Measurements from ENCODE around the gene MEGF11. TPM values are rescaled to one million over a fixed set of nuclear protein-coding genes. Genes with fewer than 3 reads are reported as not detected.

MEGF11 gene
- total RNA-seq, 1 experiment from 2014 or later = 1.2 TPM

- Mint-ChIP-seq H3K9me3 (peaks cover 32 to 34% of the 10 kb centered on the region in 2 experiments), H3K27me3 (ENCODE audit: low read depth) (peaks cover 8% of the 10 kb centered on the region), H3K4me1 (peaks cover 34 to 44% of the 10 kb centered on the region in 2 experiments), H3K27ac (no peak overlapping the region), H3K4me3 (no peak overlapping the region), H3K36me3 (ENCODE audit: insufficient read depth in 1 of 3, low read depth in 3 of 3) (peaks cover 15 to 32% (median 19%) of the 10 kb centered on the region in 3 experiments)
- no peak overlapping the region for H4K8ac ChIP-seq (replicated peaks; ENCODE audit: insufficient read length, low read depth, low read length)
- H3K4ac ChIP-seq (ENCODE audit: low read depth, low read length) = no peak overlapping the region
- no peak overlapping the region for H3K9ac ChIP-seq (ENCODE audit: extremely low read depth, insufficient read length, low read length)
- no peak overlapping the region for H2BK20ac ChIP-seq (ENCODE audit: low read depth, low read length, poor library complexity, severe bottlenecking)
- no peaks in the 10 kb centered on the region for H4K20me1 ChIP-seq (ENCODE audit: control insufficient read depth, insufficient read depth, insufficient read length)
- H3K4me2 ChIP-seq (ENCODE audit: insufficient read depth, insufficient read length, low read length) = no peak overlapping the region
- TF ChIP-seq CTCF (conservative IDR thresholded peaks at IDR 0.05) = no peak
- H4K5ac ChIP-seq (ENCODE audit: insufficient read length, low read depth, low read length) = no peak overlapping the region
- no peak overlapping the region for H3T11ph ChIP-seq (ENCODE audit: low read length)
- no peak overlapping the region for H3K18ac ChIP-seq (ENCODE audit: insufficient read length, low read depth, low read length)
- no peaks in the 10 kb centered on the region for H3K9me3 ChIP-seq (ENCODE audit: control insufficient read depth, low read depth, low read length)
- no peak overlapping the region for H2BK5ac ChIP-seq (ENCODE audit: insufficient read length, low read length)
- no CpG with 5 or more reads among the region's 5 CpGs for whole genome bisulfite sequencing (ENCODE audit: extremely low coverage, insufficient read length, low lambda C conversion rate)
- no peak overlapping the region for H2BK12ac ChIP-seq (ENCODE audit: insufficient read length, low read depth, low read length)
- H3K56ac ChIP-seq (ENCODE audit: insufficient read length, low read depth, low read length) = no peak overlapping the region
- no peaks in the 10 kb centered on the region for H3K79me1 ChIP-seq (ENCODE audit: insufficient read depth, low read depth, low read length, poor library complexity, severe bottlenecking)
- H2BK120ac ChIP-seq (ENCODE audit: low read depth, low read length, poor library complexity, severe bottlenecking) = no peak overlapping the region
- H3K27me3 ChIP-seq (ENCODE audit: insufficient read depth, low read length) = no peaks in the 10 kb centered on the region
- H2AFZ ChIP-seq (ENCODE audit: low read length) = no peak overlapping the region
- peaks cover 5% of the 10 kb centered on the region; the same call in 1 of the 2 replicates for H3K4me1 ChIP-seq (ENCODE audit: insufficient read depth, low read length)
- DNase-seq = no peak
- no peaks in the 10 kb centered on the region for H3K79me2 ChIP-seq (ENCODE audit: insufficient read depth, low read length)
- H4K91ac ChIP-seq (ENCODE audit: insufficient read length, low read depth, low read length) = no peak overlapping the region
- H2BK15ac ChIP-seq (ENCODE audit: low read depth, low read length) = no peak overlapping the region
- no peak overlapping the region for H3K23ac ChIP-seq (ENCODE audit: insufficient read length, low read depth, low read length)
- H2AK5ac ChIP-seq (ENCODE audit: insufficient read length, low read length) = no peak overlapping the region
- H3K23me2 ChIP-seq (ENCODE audit: insufficient read length, low read depth, low read length, poor library complexity, severe bottlenecking) = no peaks in the 10 kb centered on the region
- no peak overlapping the region for H3K14ac ChIP-seq (ENCODE audit: insufficient read depth, low read length)
- H3K27ac ChIP-seq (ENCODE audit: insufficient read length, low read depth, low read length) = no peak overlapping the region
Measured at GRCh38 chr15:66035901-66036300, 217.6 kb downstream of the MEGF11 start.
